Right lung (tissue), 5 donors: ENCODE measurements around the gene RAD51AP2. TPM values are rescaled to one million over a fixed set of nuclear protein-coding genes. Genes with fewer than 3 reads are reported as not detected.

Experiments used
- DNase-seq, 2 donors: peaks; one replicate each; pipeline ENCODE4 v3.0.0-alpha.2; 2013
- polyA plus RNA-seq, 5 donors: library from polyadenylated mRNA; unstranded; fragments of 120-200 nt; gene quantifications; one replicate each; pipeline versions ENCODE4 v1.2.1 to v1.2.3, GENCODE V29; 2013; ENCODE audit warnings: inconsistent platforms in 1 of 5, low replicate concordance in 1 of 5; ENCODE audit not compliant: insufficient read length in 5 of 5, insufficient read depth in 1 of 5

RAD51AP2 gene
- polyA plus RNA-seq, 5 donors: 0.38 to 0.84 (median 0.69) TPM

DNA sequence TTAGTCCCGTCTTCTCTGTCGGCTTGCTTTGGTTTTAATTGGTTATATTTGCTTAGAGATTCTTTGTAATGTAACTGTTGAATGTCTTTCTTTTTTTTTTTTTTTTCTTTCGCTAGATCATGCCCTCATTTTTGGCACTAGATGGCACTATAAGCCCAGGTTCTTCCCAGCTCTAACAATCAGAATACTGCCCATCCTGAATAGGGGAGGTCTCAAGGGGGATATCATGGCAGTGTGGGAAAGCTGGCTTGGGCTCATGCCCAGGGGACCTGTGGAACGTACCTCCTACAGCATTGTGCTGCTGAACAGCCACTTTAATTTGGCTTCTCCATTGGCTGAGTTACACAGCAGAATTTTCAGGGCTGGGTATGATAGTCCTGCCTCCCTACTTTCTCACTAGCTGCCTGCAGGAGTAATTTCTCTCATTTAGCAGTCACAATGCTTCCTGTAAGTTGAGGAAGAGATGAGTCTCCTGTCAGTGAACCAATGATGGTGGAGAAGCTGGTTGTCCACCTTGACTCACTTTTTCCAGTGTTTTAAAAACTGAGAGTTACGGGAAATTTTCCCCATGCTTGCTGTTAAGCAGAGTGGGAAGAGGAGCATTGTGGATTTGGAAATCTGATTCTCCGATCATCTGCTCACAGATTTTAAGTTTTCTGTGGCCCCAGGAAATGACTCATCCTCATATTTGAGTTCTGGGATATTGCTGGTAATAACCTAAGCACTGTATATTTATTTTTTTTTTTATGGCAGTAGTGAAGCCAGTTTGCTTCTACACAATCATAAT lies 47.2 kb downstream of the RAD51AP2 start:
- no peak for DNase-seq

- no peak for DNase-seq
These were observed 57.2 kb downstream of the RAD51AP2 start for GRCh38 chr2:17461087-17461475.

Other genes starting within 250 kb of the RAD51AP2 start
- gene VSNL1, start 22.3 kb upstream of the RAD51AP2 start, polyA plus RNA-seq: 10 to 100 TPM; 13.8 to 21.0 (median 19.2) TPM
- 10 to 100 TPM; 34.6 to 68.6 (median 61.3) TPM for gene SMC6, start 235.4 kb upstream of the RAD51AP2 start, polyA plus RNA-seq
- gene GEN1, start 235.7 kb upstream of the RAD51AP2 start, polyA plus RNA-seq: 10 to 100 TPM in 4 of 5 donors, 1 to 10 TPM in 1; 9.5 to 34.1 (median 20.1) TPM